Activated naive CD8-positive, alpha-beta T cell treated with anti-CD3 and anti-CD28 coated beads for 36 hours (primary cell): Measurements from ENCODE around the gene SYT17. TPM values are rescaled to one million over a fixed set of nuclear protein-coding genes. Genes with fewer than 3 reads are reported as not detected.

ENCODE experiments used
- DNase-seq: peaks from one replicate; pipeline ENCODE4 v3.0.0; 2021
- H3K27ac Mint-ChIP-seq: one replicate; pipeline ENCODE4 v1.8.0; 2022; ENCODE audit warnings: mild to moderate bottlenecking, moderate library complexity, mixed read lengths
- H3K27me3 Mint-ChIP-seq: one replicate; pipeline ENCODE4 v1.8.0; 2022; ENCODE audit warnings: mild to moderate bottlenecking, mixed read lengths
- H3K36me3 Mint-ChIP-seq: one replicate; pipeline ENCODE4 v1.8.0; 2021; ENCODE audit warnings: mild to moderate bottlenecking, mixed read lengths
- H3K4me1 Mint-ChIP-seq: one replicate; pipeline ENCODE4 v1.8.0; 2021; ENCODE audit warnings: mixed read lengths
- H3K4me3 Mint-ChIP-seq: one replicate; pipeline ENCODE4 v1.8.0; 2022; ENCODE audit warnings: mild to moderate bottlenecking, moderate library complexity, mixed read lengths
- H3K9me3 Mint-ChIP-seq: one replicate; pipeline ENCODE4 v1.8.0; 2022; ENCODE audit warnings: mixed read lengths
- total RNA-seq, 2 experiments: library from RNA; stranded (reverse); gene quantifications; one replicate each; pipeline ENCODE4 v1.2.3, GENCODE V29; 2021

SYT17 gene
- total RNA-seq, 2 experiments from 2014 or later, result 0.14 TPM; not detected in 1

- H3K27me3 Mint-ChIP-seq, result peaks cover 12% of the 10 kb centered on the region
- peaks cover 9% of the 10 kb centered on the region for H3K4me1 Mint-ChIP-seq
- H3K4me3 Mint-ChIP-seq, result no peak overlapping the region
- DNase-seq, result no peak
- H3K9me3 Mint-ChIP-seq, result no peaks in the 10 kb centered on the region
- H3K27ac Mint-ChIP-seq, result no peak overlapping the region
- no peaks in the 10 kb centered on the region for H3K36me3 Mint-ChIP-seq
Observed at GRCh38 chr16:19135201-19135842, 32.7 kb upstream of the SYT17 start.

- Mint-ChIP-seq H3K27ac (no peak overlapping the region), H3K27me3 (peaks cover 18% of the 10 kb centered on the region), H3K36me3 (no peaks in the 10 kb centered on the region), H3K9me3 (no peaks in the 10 kb centered on the region), H3K4me1 (peaks cover 4% of the 10 kb centered on the region), H3K4me3 (no peak overlapping the region)
- DNase-seq, result no peak
Observed at GRCh38 chr16:19135896-19136438, 32.1 kb upstream of the SYT17 start.

- Mint-ChIP-seq H3K36me3 (no peaks in the 10 kb centered on the region), H3K4me1 (no peaks in the 10 kb centered on the region), H3K9me3 (no peaks in the 10 kb centered on the region), H3K4me3 (no peak overlapping the region), H3K27ac (no peak overlapping the region), H3K27me3 (peaks cover 19% of the 10 kb centered on the region)
- no peak for DNase-seq
Observed at GRCh38 chr16:19136549-19137196, 31.4 kb upstream of the SYT17 start.

- Mint-ChIP-seq H3K36me3 (no peaks in the 10 kb centered on the region), H3K4me1 (no peaks in the 10 kb centered on the region), H3K27ac (no peak overlapping the region), H3K27me3 (peaks cover 19% of the 10 kb centered on the region), H3K4me3 (no peak overlapping the region), H3K9me3 (no peaks in the 10 kb centered on the region)
- DNase-seq, result no peak
Observed at GRCh38 chr16:19137201-19138128, 30.6 kb upstream of the SYT17 start.

- Mint-ChIP-seq H3K9me3 (no peaks in the 10 kb centered on the region), H3K36me3 (no peaks in the 10 kb centered on the region), H3K4me3 (no peak overlapping the region), H3K4me1 (no peaks in the 10 kb centered on the region), H3K27me3 (peaks cover 19% of the 10 kb centered on the region), H3K27ac (no peak overlapping the region)
- DNase-seq, result no peak
Observed at GRCh38 chr16:19138601-19139000, 29.4 kb upstream of the SYT17 start.

- Mint-ChIP-seq H3K27ac (no peak overlapping the region), H3K27me3 (peaks cover 19% of the 10 kb centered on the region), H3K9me3 (no peaks in the 10 kb centered on the region), H3K4me3 (no peak overlapping the region), H3K36me3 (no peaks in the 10 kb centered on the region), H3K4me1 (no peaks in the 10 kb centered on the region)
- no peak for DNase-seq
Observed at GRCh38 chr16:19139436-19140091, 28.5 kb upstream of the SYT17 start.

GRCh38 chr16:19140396-19140795, 27.6 kb upstream of the SYT17 start:
- no peaks in the 10 kb centered on the region for H3K36me3 Mint-ChIP-seq
- no peak overlapping the region for H3K27ac Mint-ChIP-seq
- no peak for DNase-seq

GRCh38 chr16:19142939-19143598, 25.0 kb upstream of the SYT17 start:
- Mint-ChIP-seq H3K27ac (no peak overlapping the region), H3K4me1 (no peaks in the 10 kb centered on the region), H3K9me3 (peaks cover 3% of the 10 kb centered on the region), H3K36me3 (no peaks in the 10 kb centered on the region), H3K27me3 (peaks cover 16% of the 10 kb centered on the region), H3K4me3 (no peak overlapping the region)
- DNase-seq, result no peak

More at GRCh38 chr16:19140396-19140795, 27.6 kb upstream of the SYT17 start:
- H3K9me3 Mint-ChIP-seq, result no peaks in the 10 kb centered on the region
- H3K4me3 Mint-ChIP-seq, result no peak overlapping the region
- no peaks in the 10 kb centered on the region for H3K4me1 Mint-ChIP-seq
- H3K27me3 Mint-ChIP-seq, result peaks cover 19% of the 10 kb centered on the region

- H3K36me3 Mint-ChIP-seq, result no peaks in the 10 kb centered on the region
- peaks cover 13% of the 10 kb centered on the region for H3K27me3 Mint-ChIP-seq
- no peaks in the 10 kb centered on the region for H3K4me1 Mint-ChIP-seq
- H3K4me3 Mint-ChIP-seq, result no peak overlapping the region
- peaks cover 6% of the 10 kb centered on the region for H3K9me3 Mint-ChIP-seq
- H3K27ac Mint-ChIP-seq, result no peak overlapping the region
- DNase-seq, result no peak
Observed at GRCh38 chr16:19143599-19143956, 24.5 kb upstream of the SYT17 start.

GRCh38 chr16:19145010-19145409, 23.0 kb upstream of the SYT17 start:
- H3K27ac Mint-ChIP-seq, result no peak overlapping the region
- H3K36me3 Mint-ChIP-seq, result no peaks in the 10 kb centered on the region
- H3K4me3 Mint-ChIP-seq, result no peak overlapping the region
- H3K4me1 Mint-ChIP-seq, result no peaks in the 10 kb centered on the region
- peaks cover 6% of the 10 kb centered on the region for H3K9me3 Mint-ChIP-seq
- no peak for DNase-seq
- H3K27me3 Mint-ChIP-seq, result peaks cover 9% of the 10 kb centered on the region

- H3K27me3 Mint-ChIP-seq, result no peaks in the 10 kb centered on the region
- H3K4me3 Mint-ChIP-seq, result no peak overlapping the region
- no peak for DNase-seq
- no peak overlapping the region for H3K27ac Mint-ChIP-seq
- H3K36me3 Mint-ChIP-seq, result no peaks in the 10 kb centered on the region
- H3K9me3 Mint-ChIP-seq, result peaks cover 6% of the 10 kb centered on the region
- H3K4me1 Mint-ChIP-seq, result no peaks in the 10 kb centered on the region
Observed at GRCh38 chr16:19147126-19147525, 20.9 kb upstream of the SYT17 start.

- no peak overlapping the region for H3K27ac Mint-ChIP-seq
- H3K4me1 Mint-ChIP-seq, result no peaks in the 10 kb centered on the region
- peaks cover 6% of the 10 kb centered on the region for H3K9me3 Mint-ChIP-seq
- H3K4me3 Mint-ChIP-seq, result no peak overlapping the region
- H3K36me3 Mint-ChIP-seq, result no peaks in the 10 kb centered on the region
- DNase-seq, result no peak
- H3K27me3 Mint-ChIP-seq, result no peaks in the 10 kb centered on the region
Observed at GRCh38 chr16:19147627-19148026, 20.4 kb upstream of the SYT17 start.

- Mint-ChIP-seq H3K4me3 (no peak overlapping the region), H3K27me3 (no peaks in the 10 kb centered on the region), H3K9me3 (peaks cover 6% of the 10 kb centered on the region), H3K27ac (no peak overlapping the region), H3K36me3 (no peaks in the 10 kb centered on the region), H3K4me1 (no peaks in the 10 kb centered on the region)
- no peak for DNase-seq
Observed at GRCh38 chr16:19148189-19148588, 19.9 kb upstream of the SYT17 start.

- DNase-seq, result no peak
- no peak overlapping the region for H3K27ac Mint-ChIP-seq
- H3K36me3 Mint-ChIP-seq, result no peaks in the 10 kb centered on the region
- H3K9me3 Mint-ChIP-seq, result peaks cover 6% of the 10 kb centered on the region
- no peak overlapping the region for H3K4me3 Mint-ChIP-seq
- no peaks in the 10 kb centered on the region for H3K27me3 Mint-ChIP-seq
- H3K4me1 Mint-ChIP-seq, result no peaks in the 10 kb centered on the region
Observed at GRCh38 chr16:19151310-19151709, 16.7 kb upstream of the SYT17 start.
